ENCODE data around the gene ZNHIT6.
A peak's percentile ranks its signal among the peaks of the same experiment; 100 is the strongest.

- peak; percentile 54 for TF ChIP-seq CTCF (conservative IDR thresholded peaks at IDR 0.05; ENCODE audit: low read length)
- TF ChIP-seq EZH2phosphoT487 (IDR thresholded peaks at IDR 0.05; ENCODE audit: borderline replicate concordance, low read depth, low read length), result no peak
These were observed at the start of gene ZNHIT6 for GRCh38 chr1:85707990-85708828.

All from OCI-LY7 (cell line).